Measurements from ENCODE around the gene ZNF256.

Gene ZNF256

GRCh38 chr19:57947419-57948134, at the start of gene ZNF256:
ZNF256 (minus strand) TSS chr19:57947706; CDS start chr19:57947474, 232 bp downstream.
- peak; percentile 73 to 82 for DNase-seq (ENCODE audit: low read depth in 2 of 2)

GRCh38 chr19:57992841-57993240, 45.3 kb upstream of the ZNF256 start:
- DNase-seq (ENCODE audit: low read depth in 2 of 2), result no peak

GRCh38 chr19:57978586-57979289, 31.2 kb upstream of the ZNF256 start:
- no peak for DNase-seq (ENCODE audit: low read depth in 2 of 2)

GRCh38 chr19:57974434-57974833, 26.9 kb upstream of the ZNF256 start, which contains the start of gene C19orf18:
C19orf18 (minus strand) TSS chr19:57974534; CDS start chr19:57974432, 102 bp downstream.
- no peak for DNase-seq (ENCODE audit: low read depth in 2 of 2)

GRCh38 chr19:57964761-57965160, 17.3 kb upstream of the ZNF256 start:
- DNase-seq (ENCODE audit: low read depth in 2 of 2), result no peak

- no peak for DNase-seq (ENCODE audit: low read depth in 2 of 2)
These were observed 14.3 kb upstream of the ZNF256 start for GRCh38 chr19:57961785-57962184.

- no peak for DNase-seq (ENCODE audit: low read depth in 2 of 2)
These were observed 7.5 kb upstream of the ZNF256 start for GRCh38 chr19:57954996-57955395.

GRCh38 chr19:57949702-57950101, 2.2 kb upstream of the ZNF256 start:
- no peak for DNase-seq (ENCODE audit: low read depth in 2 of 2)

- no peak for DNase-seq (ENCODE audit: low read depth in 2 of 2)
These were observed 1.8 kb upstream of the ZNF256 start for GRCh38 chr19:57949296-57949695.

GRCh38 chr19:57947088-57947418, 453 bp downstream of the ZNF256 start:
- no peak for DNase-seq (ENCODE audit: low read depth in 2 of 2)

GRCh38 chr19:57946316-57946715, 1.2 kb downstream of the ZNF256 start:
- no peak for DNase-seq (ENCODE audit: low read depth in 2 of 2)

- DNase-seq (ENCODE audit: low read depth in 2 of 2), result no peak
These were observed 5.9 kb downstream of the ZNF256 start for GRCh38 chr19:57941593-57941992.

GRCh38 chr19:57935731-57936130, 11.8 kb downstream of the ZNF256 start:
- no peak for DNase-seq (ENCODE audit: low read depth in 2 of 2)

- peak; percentile 14 to 19 for DNase-seq (ENCODE audit: low read depth in 2 of 2)
These were observed 12.5 kb downstream of the ZNF256 start, which contains the start of gene ZNF418 for GRCh38 chr19:57934820-57935665. ZNF418 (minus strand) TSS chr19:57935402; CDS start chr19:57933822, 1,580 bp downstream.

GRCh38 chr19:57927587-57927986, 19.9 kb downstream of the ZNF256 start:
- DNase-seq (ENCODE audit: low read depth in 2 of 2), result no peak

GRCh38 chr19:57916168-57916995, 31.1 kb downstream of the ZNF256 start, which contains the start of gene ZNF417:
ZNF417 (minus strand) TSS chr19:57916592; CDS start chr19:57916411, 181 bp downstream.
- peak; percentile 74 to 80 for DNase-seq (ENCODE audit: low read depth in 2 of 2)

GRCh38 chr19:57914531-57914930, 33.0 kb downstream of the ZNF256 start:
- DNase-seq (ENCODE audit: low read depth in 2 of 2), result no peak

- no peak for DNase-seq (ENCODE audit: low read depth in 2 of 2)
These were observed 40.1 kb downstream of the ZNF256 start for GRCh38 chr19:57907394-57907793.

- DNase-seq (ENCODE audit: low read depth in 2 of 2), result no peak
These were observed 42.2 kb downstream of the ZNF256 start for GRCh38 chr19:57905258-57905657.

- DNase-seq (ENCODE audit: low read depth in 2 of 2), result no peak
These were observed 43.8 kb downstream of the ZNF256 start for GRCh38 chr19:57903618-57904184.

GRCh38 chr19:57900311-57900710, 47.2 kb downstream of the ZNF256 start:
- DNase-seq (ENCODE audit: low read depth in 2 of 2), result no peak
